Neural progenitor cell (in vitro differentiated cells): ENCODE results near the gene RAB8B. TPM values are rescaled to one million over a fixed set of nuclear protein-coding genes. Genes with fewer than 3 reads are reported as not detected.
A peak's percentile ranks its signal among the peaks of the same experiment; 100 is the strongest.

Experiments used
- DNase-seq: peaks from one replicate; pipeline ENCODE4 v3.0.0-alpha.2; 2016; ENCODE audit warnings: low spot score
- H2AFZ ChIP-seq: fragments of 200-600 bp; sonication (generic); replicated peaks from 2 replicates; pipeline ENCODE4 v1.6.1; 2016; ENCODE audit warnings: antibody characterized with exemption
- H3F3A ChIP-seq: fragments of 200-600 bp; sonication (generic); 2 replicates; pipeline ENCODE4 v1.6.1; 2016; ENCODE audit warnings: antibody characterized with exemption, low read depth
- H3K27ac ChIP-seq: fragments of 200-600 bp; sonication (generic); 2 replicates; pipeline ENCODE4 v1.5.1; 2016; ENCODE audit warnings: mild to moderate bottlenecking
- H3K27me3 ChIP-seq: fragments of 200-600 bp; sonication (generic); 2 replicates; pipeline ENCODE4 v1.6.1; 2016; ENCODE audit warnings: mild to moderate bottlenecking, moderate library complexity
- H3K36me3 ChIP-seq: fragments of 200-600 bp; sonication (generic); 2 replicates; pipeline ENCODE4 v1.5.1; 2016
- H3K4me1 ChIP-seq: fragments of 200-600 bp; sonication (generic); 2 replicates; pipeline ENCODE4 v1.6.1; 2016; ENCODE audit warnings: mixed run types
- H3K4me2 ChIP-seq: fragments of 200-600 bp; sonication (generic); 2 replicates; pipeline ENCODE4 v1.6.1; 2016
- H3K4me3 ChIP-seq: fragments of 200-600 bp; sonication (generic); 2 replicates; pipeline ENCODE4 v1.5.1; 2016
- H3K79me2 ChIP-seq: fragments of 200-600 bp; sonication (generic); 2 replicates; pipeline ENCODE4 v1.6.1; 2016; ENCODE audit warnings: low read depth
- H3K9ac ChIP-seq: fragments of 200-600 bp; sonication (generic); 2 replicates; pipeline ENCODE4 v1.6.1; 2016
- H3K9me3 ChIP-seq: fragments of 200-600 bp; sonication (generic); 2 replicates; pipeline ENCODE4 v1.5.1; 2016; ENCODE audit warnings: low read depth
- H4K20me1 ChIP-seq: fragments of 200-600 bp; sonication (generic); 2 replicates; pipeline ENCODE4 v1.6.1; 2016; ENCODE audit warnings: low read depth
- H3K27ac Mint-ChIP-seq: 3 replicates; pipeline ENCODE4 v1.8.0; 2021; ENCODE audit warnings: mixed read lengths
- H3K27me3 Mint-ChIP-seq: 2 replicates; pipeline ENCODE4 v1.8.0; 2022; ENCODE audit warnings: low read depth, mild to moderate bottlenecking, inconsistent platforms, moderate library complexity, mixed read lengths; ENCODE audit not compliant: insufficient read depth
- H3K36me3 Mint-ChIP-seq: 3 replicates; pipeline ENCODE4 v1.8.0; 2021; ENCODE audit warnings: mixed read lengths
- H3K4me1 Mint-ChIP-seq: 3 replicates; pipeline ENCODE4 v1.8.0; 2021; ENCODE audit warnings: mixed read lengths
- H3K4me3 Mint-ChIP-seq: 3 replicates; pipeline ENCODE4 v1.8.0; 2021; ENCODE audit warnings: mild to moderate bottlenecking, moderate library complexity, mixed read lengths
- H3K9me3 Mint-ChIP-seq: 3 replicates; pipeline ENCODE4 v1.8.0; 2020; ENCODE audit warnings: mixed read lengths
- EZH2 ChIP-seq: fragments of 200-600 bp; sonication (generic); IDR thresholded peaks from 2 replicates; pipeline ENCODE4 v1.6.1; 2017; ENCODE audit warnings: antibody characterized with exemption, mild to moderate bottlenecking, moderate library complexity
- EZH2phosphoT487 ChIP-seq: fragments of 200-600 bp; sonication (generic); IDR thresholded peaks from 2 replicates; pipeline ENCODE4 v1.6.1; 2017; ENCODE audit warnings: antibody characterized with exemption
- total RNA-seq: library from RNA; depleted of rRNA; stranded (reverse); fragments of >200 nt; gene quantifications from 2 replicates; pipeline ENCODE4 v1.2.3, GENCODE V29; 2015; ENCODE audit warnings: low replicate concordance
- TF ChIP-seq, protein P1 (sequence below): fragments of 200-600 bp; sonication (generic); IDR thresholded peaks from 2 replicates; pipeline ENCODE4 v1.5.1; 2017; ENCODE audit warnings: antibody characterized with exemption, mild to moderate bottlenecking

Gene RAB8B
- total RNA-seq, 1 donor from 2014 or later = 107 TPM

DNA sequence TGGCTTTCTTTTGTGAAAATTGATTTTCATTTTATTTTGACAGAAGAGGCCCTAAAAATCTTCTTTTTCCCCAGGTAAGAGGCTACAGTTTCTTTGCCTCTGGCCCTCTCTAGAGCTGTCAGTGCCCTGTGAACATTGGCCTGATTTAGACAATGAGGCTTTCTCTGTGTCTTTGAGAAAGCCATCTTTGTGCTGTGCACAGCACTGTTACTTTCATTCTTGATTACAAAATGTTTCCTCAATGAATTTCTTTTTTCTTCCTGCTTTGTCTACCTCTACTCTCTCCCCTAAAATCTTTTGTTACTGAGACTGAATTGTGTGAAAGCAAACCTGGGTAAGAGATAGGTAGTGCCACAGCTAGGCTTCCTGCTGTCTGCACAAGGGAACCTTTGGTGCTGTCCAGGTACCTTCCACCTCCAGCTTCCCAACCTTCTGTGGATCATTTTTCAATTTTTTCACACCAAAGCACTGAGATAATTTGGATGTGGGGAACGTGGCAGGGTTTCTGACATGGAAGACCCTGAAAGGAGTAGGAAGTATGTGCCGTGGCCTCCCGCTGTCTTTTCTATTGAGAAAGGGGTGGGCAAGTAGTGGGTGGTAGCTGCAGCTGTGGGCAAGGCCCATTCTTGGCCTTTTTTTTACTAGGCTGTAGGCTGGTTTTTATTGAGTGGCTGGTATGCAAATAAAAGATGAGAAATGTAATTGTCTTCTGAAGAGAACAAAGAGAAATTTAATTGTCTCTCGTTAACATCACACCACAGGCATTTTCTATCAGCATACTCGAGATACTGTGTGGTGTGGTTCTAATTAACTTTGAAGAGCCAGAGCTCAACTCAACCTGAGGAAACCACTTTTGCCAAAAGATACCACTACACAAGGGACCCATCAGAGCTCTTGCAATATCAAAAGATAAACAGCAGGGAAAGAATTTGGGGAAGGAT, 21.0 kb downstream of the RAB8B start:
- Mint-ChIP-seq H3K9me3 (peaks cover 2% of the 10 kb centered on the region), H3K4me1 (peaks cover 25% of the 10 kb centered on the region), H3K4me3 (peak overlapping the region; percentile 16), H3K27ac (no peak overlapping the region), H3K36me3 (peaks cover 13% of the 10 kb centered on the region), H3K27me3 (peaks cover 4% of the 10 kb centered on the region)
- Histone ChIP-seq H3K4me2 (peak overlapping the region; percentile 59), H4K20me1 (peaks cover 12% of the 10 kb centered on the region), H3K27ac (peak overlapping the region; percentile 62), H3K79me2 (peaks cover 97% of the 10 kb centered on the region), H3K36me3 (no peaks in the 10 kb centered on the region), H3F3A (peaks cover 15% of the 10 kb centered on the region), H3K9ac (no peak overlapping the region), H3K4me1 (peaks cover 18% of the 10 kb centered on the region), H2AFZ (no peak overlapping the region), H3K27me3 (no peaks in the 10 kb centered on the region), H3K9me3 (no peaks in the 10 kb centered on the region), H3K4me3 (no peak overlapping the region)
- DNase-seq = peak; percentile 42
- TF ChIP-seq, protein P1, sequence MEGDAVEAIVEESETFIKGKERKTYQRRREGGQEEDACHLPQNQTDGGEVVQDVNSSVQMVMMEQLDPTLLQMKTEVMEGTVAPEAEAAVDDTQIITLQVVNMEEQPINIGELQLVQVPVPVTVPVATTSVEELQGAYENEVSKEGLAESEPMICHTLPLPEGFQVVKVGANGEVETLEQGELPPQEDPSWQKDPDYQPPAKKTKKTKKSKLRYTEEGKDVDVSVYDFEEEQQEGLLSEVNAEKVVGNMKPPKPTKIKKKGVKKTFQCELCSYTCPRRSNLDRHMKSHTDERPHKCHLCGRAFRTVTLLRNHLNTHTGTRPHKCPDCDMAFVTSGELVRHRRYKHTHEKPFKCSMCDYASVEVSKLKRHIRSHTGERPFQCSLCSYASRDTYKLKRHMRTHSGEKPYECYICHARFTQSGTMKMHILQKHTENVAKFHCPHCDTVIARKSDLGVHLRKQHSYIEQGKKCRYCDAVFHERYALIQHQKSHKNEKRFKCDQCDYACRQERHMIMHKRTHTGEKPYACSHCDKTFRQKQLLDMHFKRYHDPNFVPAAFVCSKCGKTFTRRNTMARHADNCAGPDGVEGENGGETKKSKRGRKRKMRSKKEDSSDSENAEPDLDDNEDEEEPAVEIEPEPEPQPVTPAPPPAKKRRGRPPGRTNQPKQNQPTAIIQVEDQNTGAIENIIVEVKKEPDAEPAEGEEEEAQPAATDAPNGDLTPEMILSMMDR = no peak
- TF ChIP-seq EZH2phosphoT487 (no peak), EZH2 (no peak)

DNA sequence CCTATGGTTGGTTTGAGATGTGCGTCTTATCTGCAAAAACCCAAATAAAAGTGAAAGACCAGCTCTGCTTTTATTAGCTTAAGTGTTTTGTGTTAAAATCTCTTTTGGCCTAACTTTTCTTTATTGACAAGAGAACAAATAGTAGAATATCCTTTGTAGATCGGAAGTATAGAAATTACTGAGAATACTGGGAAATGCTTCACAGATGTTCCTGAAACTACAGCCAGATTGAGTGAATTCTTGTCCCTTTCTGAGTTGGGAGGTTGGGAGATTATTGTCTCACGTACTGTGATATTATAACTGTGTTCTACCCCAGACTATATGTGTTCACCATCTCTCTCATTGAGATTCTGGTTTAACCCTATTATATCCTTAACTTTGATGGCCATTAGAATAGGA, 21.7 kb downstream of the RAB8B start:
- H3K4me1 Mint-ChIP-seq = peaks cover 25% of the 10 kb centered on the region
- no peaks in the 10 kb centered on the region for H3K9me3 ChIP-seq

DNA sequence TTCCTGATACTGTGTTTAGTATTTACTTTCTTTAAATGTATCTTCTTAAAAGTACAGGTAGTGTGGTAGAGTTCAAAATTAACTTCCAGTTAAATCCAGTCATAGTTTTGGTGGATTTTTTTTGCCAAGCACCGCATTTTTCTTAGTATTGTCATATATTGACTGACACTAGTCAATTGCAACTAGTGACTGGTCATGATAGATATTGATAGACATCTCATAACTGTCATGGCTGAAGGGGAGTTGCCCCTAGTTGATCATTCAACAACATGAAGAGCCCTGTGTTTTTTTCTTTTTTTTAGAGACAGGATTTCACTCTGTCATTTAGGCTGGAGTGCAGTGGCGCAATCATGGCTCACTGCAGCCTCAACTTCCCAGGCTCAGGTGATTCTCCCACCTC, 22.1 kb downstream of the RAB8B start:
- H3K27ac Mint-ChIP-seq = no peak overlapping the region
- no peak overlapping the region for H3K9ac ChIP-seq
- TF ChIP-seq EZH2phosphoT487 = no peak
- TF ChIP-seq, protein P1 = no peak
- no peak for TF ChIP-seq EZH2
- peaks cover 25% of the 10 kb centered on the region for H3K4me1 Mint-ChIP-seq
- no peak for DNase-seq
- no peak overlapping the region for H3K4me2 ChIP-seq
- H3F3A ChIP-seq = peaks cover 15% of the 10 kb centered on the region
- H2AFZ ChIP-seq = no peak overlapping the region
- H3K79me2 ChIP-seq = peaks cover 94% of the 10 kb centered on the region
- peaks cover 2% of the 10 kb centered on the region for H3K9me3 Mint-ChIP-seq
- no peaks in the 10 kb centered on the region for H3K9me3 ChIP-seq
- H3K27ac ChIP-seq = no peak overlapping the region
- H3K27me3 ChIP-seq = no peaks in the 10 kb centered on the region
- peaks cover 13% of the 10 kb centered on the region for H3K36me3 Mint-ChIP-seq
- peaks cover 16% of the 10 kb centered on the region for H4K20me1 ChIP-seq
- no peak overlapping the region for H3K4me3 Mint-ChIP-seq
- peaks cover 18% of the 10 kb centered on the region for H3K4me1 ChIP-seq
- no peak overlapping the region for H3K4me3 ChIP-seq
- peaks cover 4% of the 10 kb centered on the region for H3K27me3 Mint-ChIP-seq
- no peaks in the 10 kb centered on the region for H3K36me3 ChIP-seq

More for the DNA sequence above, 21.7 kb downstream of the RAB8B start:
- TF ChIP-seq, protein P1 = no peak
- no peak for TF ChIP-seq EZH2
- no peak for TF ChIP-seq EZH2phosphoT487
- H3K27me3 ChIP-seq = no peaks in the 10 kb centered on the region
- peaks cover 15% of the 10 kb centered on the region for H3F3A ChIP-seq
- H3K4me2 ChIP-seq = peak overlapping the region; percentile 59
- peaks cover 2% of the 10 kb centered on the region for H3K9me3 Mint-ChIP-seq
- no peak overlapping the region for H3K4me3 ChIP-seq
- H3K4me1 ChIP-seq = peaks cover 18% of the 10 kb centered on the region
- peak overlapping the region; percentile 62 for H3K27ac ChIP-seq
- no peak overlapping the region for H3K4me3 Mint-ChIP-seq
- H3K36me3 ChIP-seq = no peaks in the 10 kb centered on the region
- peaks cover 13% of the 10 kb centered on the region for H3K36me3 Mint-ChIP-seq
- peaks cover 4% of the 10 kb centered on the region for H3K27me3 Mint-ChIP-seq
- DNase-seq = no peak
- H3K27ac Mint-ChIP-seq = no peak overlapping the region
- no peak overlapping the region for H3K9ac ChIP-seq
- peaks cover 12% of the 10 kb centered on the region for H4K20me1 ChIP-seq
- no peak overlapping the region for H2AFZ ChIP-seq
- H3K79me2 ChIP-seq = peaks cover 96% of the 10 kb centered on the region
